ENCODE measurements around the gene ODAM. TPM values are rescaled to one million over a fixed set of nuclear protein-coding genes. Genes with fewer than 3 reads are reported as not detected.
"Not testable (repeated sequence)": the region's sequence is repeated elsewhere in the genome, so short reads cannot be mapped to it uniquely, and the experiment has no call there.

Gene ODAM
- total RNA-seq, 2 donors from 2014 or later = 2.6 TPM; not detected in 1

DNA sequence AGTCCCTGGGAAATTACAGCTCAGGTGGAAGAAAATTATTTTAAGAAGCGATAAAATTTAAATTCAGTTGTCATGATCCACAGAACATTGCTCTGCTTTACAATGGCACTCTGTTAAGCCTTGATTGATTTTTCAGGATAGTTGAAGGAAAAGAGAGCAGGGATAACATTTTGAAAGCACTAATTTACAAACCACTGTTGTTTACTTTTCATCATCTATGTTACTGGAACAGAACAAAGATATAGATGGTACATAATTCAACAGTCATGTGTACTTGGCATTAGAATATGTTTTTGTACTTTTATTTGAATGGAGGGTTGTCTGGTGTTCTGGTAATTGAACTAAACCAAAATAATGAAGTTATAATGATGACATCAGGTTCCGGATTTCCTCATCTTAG lies 2.6 kb upstream of the ODAM start:
- Histone ChIP-seq H3K4me1 (peaks cover 8% of the 10 kb centered on the region), H3K4me3 (no peak overlapping the region), H3K9me3 (no peaks in the 10 kb centered on the region), H3K27me3 (no peaks in the 10 kb centered on the region), H3K27ac (no peak overlapping the region), H3K36me3 (replicated peaks in 1 of 2; ENCODE audit: insufficient read depth in 1 of 2, low read depth in 2 of 2) (no peaks in the 10 kb centered on the region)
- no peak for DNase-seq
- TF ChIP-seq, protein P1, sequence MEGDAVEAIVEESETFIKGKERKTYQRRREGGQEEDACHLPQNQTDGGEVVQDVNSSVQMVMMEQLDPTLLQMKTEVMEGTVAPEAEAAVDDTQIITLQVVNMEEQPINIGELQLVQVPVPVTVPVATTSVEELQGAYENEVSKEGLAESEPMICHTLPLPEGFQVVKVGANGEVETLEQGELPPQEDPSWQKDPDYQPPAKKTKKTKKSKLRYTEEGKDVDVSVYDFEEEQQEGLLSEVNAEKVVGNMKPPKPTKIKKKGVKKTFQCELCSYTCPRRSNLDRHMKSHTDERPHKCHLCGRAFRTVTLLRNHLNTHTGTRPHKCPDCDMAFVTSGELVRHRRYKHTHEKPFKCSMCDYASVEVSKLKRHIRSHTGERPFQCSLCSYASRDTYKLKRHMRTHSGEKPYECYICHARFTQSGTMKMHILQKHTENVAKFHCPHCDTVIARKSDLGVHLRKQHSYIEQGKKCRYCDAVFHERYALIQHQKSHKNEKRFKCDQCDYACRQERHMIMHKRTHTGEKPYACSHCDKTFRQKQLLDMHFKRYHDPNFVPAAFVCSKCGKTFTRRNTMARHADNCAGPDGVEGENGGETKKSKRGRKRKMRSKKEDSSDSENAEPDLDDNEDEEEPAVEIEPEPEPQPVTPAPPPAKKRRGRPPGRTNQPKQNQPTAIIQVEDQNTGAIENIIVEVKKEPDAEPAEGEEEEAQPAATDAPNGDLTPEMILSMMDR (IDR thresholded peaks at IDR 0.05) = no peak
- no peak for TF ChIP-seq POLR2A (IDR thresholded peaks at IDR 0.05)
- WGBS, 2 donors = 62 to 82% methylated on average over 2 of the region's 2 CpGs
- ATAC-seq = peak; percentile 21
- intact Hi-C loops (cut with DNase I) = no loop called here

DNA sequence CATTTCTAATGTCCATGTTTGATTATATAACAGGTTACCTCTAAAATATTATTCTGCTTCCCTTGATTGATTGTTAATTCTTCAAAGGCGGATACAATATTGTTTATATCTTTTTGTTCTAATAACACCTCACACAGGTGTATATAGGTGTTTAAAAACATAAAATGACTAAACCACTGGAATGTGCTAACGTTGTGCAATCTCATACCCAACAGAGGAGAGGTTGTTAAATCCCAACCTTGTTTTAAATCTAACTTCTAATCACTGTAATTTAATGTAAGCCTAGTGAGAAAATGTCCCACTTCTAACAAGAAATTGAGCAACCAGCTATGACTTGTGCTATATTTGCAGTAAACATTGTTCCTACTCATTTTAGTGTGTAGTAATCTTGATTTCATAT lies 1.3 kb downstream of the ODAM start:
- Histone ChIP-seq H3K4me1 (peaks cover 18% of the 10 kb centered on the region), H3K36me3 (replicated peaks in 1 of 2; ENCODE audit: insufficient read depth in 1 of 2, low read depth in 2 of 2) (no peaks in the 10 kb centered on the region), H3K27ac (no peak overlapping the region), H3K27me3 (no peaks in the 10 kb centered on the region), H3K9me3 (no peaks in the 10 kb centered on the region), H3K4me3 (no peak overlapping the region)
- intact Hi-C loops (cut with DNase I) = no loop called here
- WGBS, 2 donors = 64 to 69% methylated on average over 2 of the region's 2 CpGs
- TF ChIP-seq POLR2A (IDR thresholded peaks at IDR 0.05) = no peak
- TF ChIP-seq, protein P1 (IDR thresholded peaks at IDR 0.05) = no peak
- no peak for DNase-seq
- no peak for ATAC-seq

DNA sequence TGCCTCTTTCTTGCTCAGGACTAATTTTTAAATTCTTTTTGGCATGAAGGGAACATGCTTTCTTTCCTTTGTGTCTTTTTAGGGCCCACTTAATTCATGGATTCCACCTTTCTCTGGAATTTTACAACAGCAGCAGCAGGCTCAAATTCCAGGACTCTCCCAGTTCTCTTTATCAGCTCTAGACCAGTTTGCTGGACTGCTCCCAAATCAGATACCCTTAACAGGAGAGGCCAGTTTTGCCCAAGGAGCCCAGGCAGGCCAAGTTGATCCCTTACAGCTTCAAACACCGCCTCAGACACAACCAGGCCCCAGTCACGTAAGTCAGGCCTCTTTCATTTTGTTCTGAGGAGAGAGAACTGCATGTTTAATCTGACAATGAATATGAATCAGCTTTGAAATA lies 2.3 kb downstream of the ODAM start:
- H3K27ac ChIP-seq = peak overlapping the region in 2 of 4 donors; percentile 27 to 43
- no peak overlapping the region for H3K4me3 ChIP-seq
- TF ChIP-seq, protein P1 (IDR thresholded peaks at IDR 0.05) = no peak
- no peak for TF ChIP-seq POLR2A (IDR thresholded peaks at IDR 0.05)
- intact Hi-C loops (cut with DNase I) = no loop called here
- DNase-seq (peak; percentile 48 to 78 (median 65)), ATAC-seq (peak; percentile 87)
- 16 to 20% methylated on average over 2 of the region's 2 CpGs for WGBS, 2 donors
- H3K9me3 ChIP-seq = no peaks in the 10 kb centered on the region
- peaks cover 18% of the 10 kb centered on the region for H3K4me1 ChIP-seq
- H3K36me3 ChIP-seq (replicated peaks in 1 of 2; ENCODE audit: insufficient read depth in 1 of 2, low read depth in 2 of 2) = no peaks in the 10 kb centered on the region
- H3K27me3 ChIP-seq = no peaks in the 10 kb centered on the region

DNA sequence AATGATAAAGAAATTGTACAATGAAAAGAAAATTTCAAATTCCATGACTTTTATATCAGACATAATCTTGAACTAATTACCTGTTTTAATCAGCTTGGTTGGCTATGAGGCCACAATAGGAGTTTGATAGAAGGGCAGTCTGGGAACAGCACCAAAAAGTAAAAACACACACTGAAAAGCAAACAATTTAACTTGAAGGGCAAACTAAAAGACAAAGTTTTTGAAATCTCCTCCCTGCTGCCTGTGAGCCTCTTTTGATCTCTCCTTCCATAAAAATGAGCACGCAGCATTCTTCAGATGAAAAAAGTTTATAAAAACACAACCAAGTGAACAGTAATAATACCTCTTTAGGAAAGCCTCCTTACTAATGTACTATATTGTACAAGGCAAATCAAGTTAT lies 8.1 kb downstream of the ODAM start:
- Histone ChIP-seq H3K4me1 (peaks cover 9% of the 10 kb centered on the region), H3K27me3 (no peaks in the 10 kb centered on the region), H3K9me3 (no peaks in the 10 kb centered on the region), H3K4me3 (no peak overlapping the region), H3K36me3 (replicated peaks in 1 of 2; ENCODE audit: insufficient read depth in 1 of 2, low read depth in 2 of 2) (no peaks in the 10 kb centered on the region), H3K27ac (no peak overlapping the region)
- ATAC-seq (no peak), DNase-seq (no peak)
- TF ChIP-seq, protein P1 (IDR thresholded peaks at IDR 0.05) = no peak
- no peak for TF ChIP-seq POLR2A (IDR thresholded peaks at IDR 0.05)
- 11 to 14% methylated on average over 1 of the region's 1 CpG for WGBS, 2 donors
- intact Hi-C loops (cut with DNase I) = no loop called here

DNA sequence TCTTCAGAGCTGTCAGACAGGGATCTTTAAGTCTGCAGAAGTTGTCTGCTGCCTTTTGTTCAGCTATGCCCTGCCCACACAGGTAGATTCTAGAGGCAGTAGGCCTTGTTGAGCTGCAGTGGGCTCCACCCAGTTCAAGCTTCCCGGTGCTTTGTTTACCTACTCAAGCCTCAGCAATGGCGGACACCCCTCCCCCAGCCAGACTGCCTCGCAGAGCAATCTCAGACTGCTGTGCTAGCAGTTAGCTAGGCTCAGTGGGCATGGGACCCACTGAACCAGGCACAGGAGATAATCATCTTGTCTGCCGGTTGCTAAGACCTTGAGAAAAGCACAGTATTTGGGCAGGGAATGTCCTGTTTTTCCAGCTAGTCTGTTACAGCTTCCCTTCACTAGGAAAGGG lies 17.2 kb downstream of the ODAM start:
- H3K4me3 ChIP-seq; ATAC-seq; H3K27me3 ChIP-seq; H3K4me1 ChIP-seq; intact Hi-C loops (cut with DNase I); H3K9me3 ChIP-seq; H3K36me3 ChIP-seq (replicated peaks in 1 of 2; ENCODE audit: insufficient read depth in 1 of 2, low read depth in 2 of 2); DNase-seq; H3K27ac ChIP-seq: not testable (repeated sequence)
- 40 to 73% methylated on average over 2 to 4 of the region's 4 CpGs for WGBS, 2 donors

DNA sequence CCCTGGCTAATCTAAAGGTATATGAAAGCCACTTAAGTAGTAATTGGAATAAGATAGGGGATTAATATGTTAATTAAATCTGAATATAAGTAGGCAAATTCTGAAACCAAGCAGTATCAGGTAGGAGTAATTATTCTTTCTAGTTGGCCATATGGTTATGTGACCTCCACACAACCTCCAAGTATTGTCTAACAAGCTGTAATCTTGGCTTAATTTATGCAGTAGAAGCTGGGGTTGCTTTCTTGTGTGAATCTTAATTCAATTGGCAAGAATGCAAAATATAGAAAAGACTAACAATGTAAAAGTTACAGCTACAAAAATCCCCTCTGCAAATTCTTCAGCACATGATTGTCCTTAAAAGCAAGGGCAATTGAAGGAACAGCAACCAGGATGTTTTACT lies 20.6 kb downstream of the ODAM start:
- H3K9me3 ChIP-seq; DNase-seq; H3K4me1 ChIP-seq; H3K36me3 ChIP-seq (replicated peaks in 1 of 2; ENCODE audit: insufficient read depth in 1 of 2, low read depth in 2 of 2); H3K27me3 ChIP-seq; ATAC-seq; intact Hi-C loops (cut with DNase I); H3K4me3 ChIP-seq; H3K27ac ChIP-seq: not testable (repeated sequence)

DNA sequence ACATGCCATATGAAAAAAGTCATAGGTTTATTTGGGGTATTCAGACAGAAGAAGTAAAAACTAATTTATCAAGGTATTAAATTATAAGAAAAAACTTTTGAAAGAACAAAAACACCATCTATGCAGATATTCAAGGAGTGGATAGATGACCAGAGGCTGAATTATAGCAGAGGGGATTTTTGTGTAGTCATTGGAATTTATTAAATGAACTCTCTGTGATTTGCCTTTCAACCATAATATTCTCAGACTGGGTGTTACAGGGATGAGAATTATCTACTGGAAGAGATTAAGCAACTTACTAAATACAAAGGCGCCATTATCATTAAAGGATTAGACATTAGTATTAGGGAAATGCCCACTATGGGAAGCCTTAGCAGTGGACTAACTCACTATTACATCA lies 21.0 kb downstream of the ODAM start:
- H3K27ac ChIP-seq; H3K4me1 ChIP-seq; H3K4me3 ChIP-seq; DNase-seq; H3K27me3 ChIP-seq; intact Hi-C loops (cut with DNase I); H3K9me3 ChIP-seq; ATAC-seq; H3K36me3 ChIP-seq (replicated peaks in 1 of 2; ENCODE audit: insufficient read depth in 1 of 2, low read depth in 2 of 2): not testable (repeated sequence)
- WGBS, 2 donors = 94 to 97% methylated on average over 1 of the region's 1 CpG

DNA sequence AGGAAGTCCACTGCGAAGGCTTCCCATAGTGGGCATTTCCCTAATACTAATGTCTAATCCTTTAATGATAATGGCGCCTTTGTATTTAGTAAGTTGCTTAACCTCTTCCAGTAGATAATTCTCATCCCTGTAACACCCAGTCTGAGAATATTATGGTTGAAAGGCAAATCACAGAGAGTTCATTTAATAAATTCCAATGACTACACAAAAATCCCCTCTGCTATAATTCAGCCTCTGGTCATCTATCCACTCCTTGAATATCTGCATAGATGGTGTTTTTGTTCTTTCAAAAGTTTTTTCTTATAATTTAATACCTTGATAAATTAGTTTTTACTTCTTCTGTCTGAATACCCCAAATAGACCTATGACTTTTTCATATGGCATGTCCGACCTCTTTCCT lies 25.9 kb downstream of the ODAM start:
- ATAC-seq; intact Hi-C loops (cut with DNase I); H3K4me1 ChIP-seq; H3K27me3 ChIP-seq; H3K4me3 ChIP-seq; H3K27ac ChIP-seq; H3K9me3 ChIP-seq; H3K36me3 ChIP-seq (replicated peaks in 1 of 2; ENCODE audit: insufficient read depth in 1 of 2, low read depth in 2 of 2); DNase-seq: not testable (repeated sequence)
- 86 to 89% methylated on average over 3 of the region's 3 CpGs for WGBS, 2 donors

DNA sequence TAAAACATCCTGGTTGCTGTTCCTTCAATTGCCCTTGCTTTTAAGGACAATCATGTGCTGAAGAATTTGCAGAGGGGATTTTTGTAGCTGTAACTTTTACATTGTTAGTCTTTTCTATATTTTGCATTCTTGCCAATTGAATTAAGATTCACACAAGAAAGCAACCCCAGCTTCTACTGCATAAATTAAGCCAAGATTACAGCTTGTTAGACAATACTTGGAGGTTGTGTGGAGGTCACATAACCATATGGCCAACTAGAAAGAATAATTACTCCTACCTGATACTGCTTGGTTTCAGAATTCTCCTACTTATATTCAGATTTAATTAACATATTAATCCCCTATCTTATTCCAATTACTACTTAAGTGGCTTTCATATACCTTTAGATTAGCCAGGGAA lies 26.3 kb downstream of the ODAM start:
- ATAC-seq; H3K4me3 ChIP-seq; H3K9me3 ChIP-seq; H3K36me3 ChIP-seq (replicated peaks in 1 of 2; ENCODE audit: insufficient read depth in 1 of 2, low read depth in 2 of 2); H3K27ac ChIP-seq; H3K4me1 ChIP-seq; DNase-seq; H3K27me3 ChIP-seq; intact Hi-C loops (cut with DNase I): not testable (repeated sequence)

Measured in body of pancreas (tissue), 4 donors.